Natural killer cell treated with Interleukin-12 subunit alpha and Interleukin-12 subunit beta and Interleukin-15 and Interleukin-18, amount 100 ng/mL, for 72 hours (primary cell): Measurements from ENCODE around the gene RBFOX2. TPM values are rescaled to one million over a fixed set of nuclear protein-coding genes. Genes with fewer than 3 reads are reported as not detected.
"Not testable (repeated sequence)": the region's sequence is repeated elsewhere in the genome, so short reads cannot be mapped to it uniquely, and the experiment has no call there.

Experiments used
- ATAC-seq, 2 donors: fragments of 150-1000 bp; cut with Tn5 transposase in 1 of 2; sonication (Bioruptor Pico), chemical (Tn5 transposase) in 1 of 2; 2 replicates each; pipeline ENCODE4 v1.10.0; 2021
- DNase-seq: peaks from one replicate; pipeline ENCODE4 v3.0.0; 2022; ENCODE audit warnings: low spot score
- H3K27ac Mint-ChIP-seq, 2 donors: 1 replicate in 1 of 2; 2 replicates in 1 of 2; pipeline ENCODE4 v1.8.0; 2022; ENCODE audit warnings: mixed read lengths in 2 of 2, mild to moderate bottlenecking in 1 of 2, moderate library complexity in 1 of 2
- H3K27me3 Mint-ChIP-seq, 2 donors: 1 replicate in 1 of 2; 2 replicates in 1 of 2; pipeline ENCODE4 v1.8.0; 2022; ENCODE audit warnings: mixed read lengths in 2 of 2
- H3K36me3 Mint-ChIP-seq: one replicate; pipeline ENCODE4 v1.8.0; 2022; ENCODE audit warnings: mixed read lengths
- H3K4me1 Mint-ChIP-seq, 2 donors: 1 replicate in 1 of 2; 2 replicates in 1 of 2; pipeline ENCODE4 v1.8.0; 2022; ENCODE audit warnings: low read depth in 2 of 2, mixed read lengths in 2 of 2, mild to moderate bottlenecking in 1 of 2
- H3K4me3 Mint-ChIP-seq: one replicate; pipeline ENCODE4 v1.8.0; 2022; ENCODE audit warnings: mixed read lengths
- H3K9me3 Mint-ChIP-seq: 2 replicates; pipeline ENCODE4 v1.8.0; 2022; ENCODE audit warnings: mixed read lengths
- total RNA-seq, 2 donors: library from RNA; stranded (reverse); gene quantifications; one replicate each; pipeline ENCODE4 v1.2.3, GENCODE V29; 2022

Gene RBFOX2
- total RNA-seq, 2 donors from 2014 or later = 0.71 to 1.8 TPM

- Mint-ChIP-seq H3K36me3 (no peaks in the 10 kb centered on the region), H3K27me3 (peaks cover 23 to 29% of the 10 kb centered on the region in 2 donors), H3K27ac (no peak overlapping the region), H3K4me1 (no peaks in the 10 kb centered on the region), H3K4me3 (no peak overlapping the region), H3K9me3 (no peaks in the 10 kb centered on the region)
- no peak for DNase-seq
- no peak for ATAC-seq
Observed at GRCh38 chr22:36010882-36011281, 17.7 kb downstream of the RBFOX2 start.

- Mint-ChIP-seq H3K4me1 (no peaks in the 10 kb centered on the region), H3K4me3 (no peak overlapping the region), H3K36me3 (no peaks in the 10 kb centered on the region), H3K27me3 (peaks cover 25 to 32% of the 10 kb centered on the region in 2 donors), H3K27ac (no peak overlapping the region), H3K9me3 (no peaks in the 10 kb centered on the region)
- no peak for ATAC-seq
- no peak for DNase-seq
Observed at GRCh38 chr22:36010090-36010489, 18.5 kb downstream of the RBFOX2 start.

DNA sequence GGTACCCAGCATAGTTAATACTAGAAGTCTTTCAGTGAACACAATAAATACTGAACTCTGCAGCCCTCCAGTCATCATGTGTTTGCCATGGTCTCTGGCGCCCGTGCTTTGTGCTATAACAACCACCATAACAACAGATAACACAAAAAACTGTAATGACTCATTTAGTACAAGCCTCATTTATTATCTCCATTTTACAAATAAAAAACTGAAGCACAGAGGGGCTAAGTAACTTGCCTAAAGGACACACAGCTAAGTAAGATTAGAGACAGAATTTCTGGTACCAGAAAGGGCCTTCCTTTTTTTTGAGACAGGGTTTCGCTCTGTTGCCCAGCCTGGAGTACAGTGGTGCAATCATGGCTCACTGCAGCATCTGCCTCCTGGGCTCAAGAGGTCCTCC, 19.5 kb downstream of the RBFOX2 start:
- no peak overlapping the region for H3K4me3 Mint-ChIP-seq
- ATAC-seq (no peak), DNase-seq (no peak)
- H3K36me3 Mint-ChIP-seq = no peaks in the 10 kb centered on the region
- H3K27ac Mint-ChIP-seq = no peak overlapping the region
- peaks cover 29 to 42% of the 10 kb centered on the region in 2 donors for H3K27me3 Mint-ChIP-seq
- no peaks in the 10 kb centered on the region for H3K4me1 Mint-ChIP-seq
- no peaks in the 10 kb centered on the region for H3K9me3 Mint-ChIP-seq

GRCh38 chr22:36008565-36008964, 20.1 kb downstream of the RBFOX2 start:
- Mint-ChIP-seq H3K4me1 (no peaks in the 10 kb centered on the region), H3K36me3 (no peaks in the 10 kb centered on the region), H3K4me3 (no peak overlapping the region), H3K27me3 (peaks cover 31 to 47% of the 10 kb centered on the region in 2 donors), H3K9me3 (no peaks in the 10 kb centered on the region), H3K27ac (no peak overlapping the region)
- DNase-seq = no peak
- ATAC-seq = no peak

GRCh38 chr22:36008131-36008530, 20.5 kb downstream of the RBFOX2 start:
- H3K9me3 Mint-ChIP-seq = no peaks in the 10 kb centered on the region
- H3K27ac Mint-ChIP-seq = no peak overlapping the region
- peaks cover 28 to 50% of the 10 kb centered on the region in 2 donors for H3K27me3 Mint-ChIP-seq
- DNase-seq = no peak
- H3K4me3 Mint-ChIP-seq = no peak overlapping the region
- no peaks in the 10 kb centered on the region for H3K36me3 Mint-ChIP-seq
- no peak for ATAC-seq
- no peaks in the 10 kb centered on the region for H3K4me1 Mint-ChIP-seq

DNA sequence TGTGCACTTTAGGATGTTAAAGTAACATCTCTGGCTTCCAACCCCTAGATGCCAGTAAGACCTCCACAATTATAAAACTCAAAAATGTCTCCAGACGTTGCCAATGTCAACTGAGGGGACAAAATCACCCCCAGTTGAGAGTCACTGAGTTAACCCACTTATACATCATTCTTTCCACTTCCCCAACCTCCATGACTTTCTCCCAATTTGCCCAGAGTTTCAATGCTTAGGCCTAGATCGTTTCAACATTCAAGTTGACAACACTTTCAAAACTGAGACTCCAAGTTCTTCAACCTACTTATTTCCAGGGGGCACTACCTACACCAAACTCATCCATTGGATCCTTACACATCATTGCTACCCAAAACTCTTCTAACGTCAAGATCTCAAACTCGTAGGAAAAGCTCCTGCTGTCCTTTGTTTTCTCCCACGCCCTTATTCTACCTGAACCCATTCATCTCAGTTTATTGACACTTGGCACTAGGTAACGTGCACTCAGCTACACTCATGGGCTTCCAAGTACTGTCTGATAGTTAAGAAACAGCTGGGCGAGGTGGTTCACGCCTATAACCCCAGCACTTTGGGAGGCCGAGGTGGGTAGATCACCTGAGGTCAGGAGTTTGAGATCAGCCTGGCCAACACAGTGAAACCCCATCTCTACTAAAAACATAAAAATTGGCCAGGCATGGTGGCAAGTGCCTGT, 24.5 kb downstream of the RBFOX2 start:
- DNase-seq = no peak
- no peaks in the 10 kb centered on the region for H3K36me3 Mint-ChIP-seq
- no peak overlapping the region for H3K4me3 Mint-ChIP-seq
- H3K27ac Mint-ChIP-seq = no peak overlapping the region
- no peaks in the 10 kb centered on the region for H3K9me3 Mint-ChIP-seq
- H3K27me3 Mint-ChIP-seq = peaks cover 21 to 52% of the 10 kb centered on the region in 2 donors
- no peak for ATAC-seq
- no peaks in the 10 kb centered on the region for H3K4me1 Mint-ChIP-seq

DNA sequence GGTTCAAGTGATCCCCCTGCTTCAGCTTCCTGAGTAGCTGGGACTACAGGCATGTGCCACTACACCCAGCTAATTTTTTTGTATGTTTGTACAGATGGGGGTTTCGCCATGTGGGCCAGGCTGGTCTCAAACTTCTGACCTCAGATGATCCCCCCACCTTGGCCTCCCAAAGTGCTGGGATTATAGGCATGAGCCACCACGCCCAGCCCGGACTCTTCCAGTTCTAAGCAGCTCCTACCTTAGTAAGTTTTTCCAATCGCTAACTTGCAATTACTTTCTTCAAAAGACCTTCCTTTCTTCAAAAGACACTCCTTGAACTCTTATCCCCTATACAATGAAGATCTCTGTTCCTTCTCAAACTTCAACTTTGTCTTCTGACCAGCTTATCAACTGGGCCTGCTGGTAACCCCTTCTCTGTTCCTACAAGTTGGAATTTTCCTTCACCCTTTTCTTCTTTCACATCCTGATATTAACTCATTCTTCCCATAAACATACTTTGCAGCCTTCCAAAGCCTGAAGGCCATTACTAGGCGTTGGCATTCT, 25.8 kb downstream of the RBFOX2 start:
- H3K27ac Mint-ChIP-seq = no peak overlapping the region
- no peaks in the 10 kb centered on the region for H3K4me1 Mint-ChIP-seq
- H3K36me3 Mint-ChIP-seq = no peaks in the 10 kb centered on the region
- H3K4me3 Mint-ChIP-seq = no peak overlapping the region
- H3K27me3 Mint-ChIP-seq = peaks cover 25 to 45% of the 10 kb centered on the region in 2 donors
- DNase-seq = no peak
- no peaks in the 10 kb centered on the region for H3K9me3 Mint-ChIP-seq
- no peak for ATAC-seq

GRCh38 chr22:36002084-36002483, 26.5 kb downstream of the RBFOX2 start:
- H3K36me3 Mint-ChIP-seq = no peaks in the 10 kb centered on the region
- H3K4me3 Mint-ChIP-seq = no peak overlapping the region
- no peaks in the 10 kb centered on the region for H3K9me3 Mint-ChIP-seq
- ATAC-seq (no peak), DNase-seq (no peak)
- no peak overlapping the region for H3K27ac Mint-ChIP-seq
- H3K4me1 Mint-ChIP-seq = no peaks in the 10 kb centered on the region
- peaks cover 29 to 44% of the 10 kb centered on the region in 2 donors for H3K27me3 Mint-ChIP-seq

- no peaks in the 10 kb centered on the region for H3K36me3 Mint-ChIP-seq
- DNase-seq (no peak), ATAC-seq (no peak)
- no peaks in the 10 kb centered on the region for H3K4me1 Mint-ChIP-seq
- no peak overlapping the region for H3K4me3 Mint-ChIP-seq
- no peak overlapping the region for H3K27ac Mint-ChIP-seq
- H3K9me3 Mint-ChIP-seq = no peaks in the 10 kb centered on the region
- peaks cover 19% of the 10 kb centered on the region in 2 donors for H3K27me3 Mint-ChIP-seq
Observed at GRCh38 chr22:35998748-35999147, 29.9 kb downstream of the RBFOX2 start.

GRCh38 chr22:35997438-35997837, 31.2 kb downstream of the RBFOX2 start:
- H3K36me3 Mint-ChIP-seq = no peaks in the 10 kb centered on the region
- H3K9me3 Mint-ChIP-seq = no peaks in the 10 kb centered on the region
- DNase-seq = no peak
- H3K27me3 Mint-ChIP-seq = peaks cover 21 to 24% of the 10 kb centered on the region in 2 donors
- no peak overlapping the region for H3K4me3 Mint-ChIP-seq
- no peaks in the 10 kb centered on the region for H3K4me1 Mint-ChIP-seq
- H3K27ac Mint-ChIP-seq = no peak overlapping the region
- no peak for ATAC-seq

GRCh38 chr22:35996596-35996995, 32.0 kb downstream of the RBFOX2 start:
- DNase-seq = no peak
- H3K36me3 Mint-ChIP-seq = no peaks in the 10 kb centered on the region
- no peak overlapping the region for H3K27ac Mint-ChIP-seq
- H3K4me1 Mint-ChIP-seq = no peaks in the 10 kb centered on the region
- no peak for ATAC-seq
- no peaks in the 10 kb centered on the region for H3K9me3 Mint-ChIP-seq
- H3K27me3 Mint-ChIP-seq = peaks cover 24 to 27% of the 10 kb centered on the region in 2 donors
- no peak overlapping the region for H3K4me3 Mint-ChIP-seq

DNA sequence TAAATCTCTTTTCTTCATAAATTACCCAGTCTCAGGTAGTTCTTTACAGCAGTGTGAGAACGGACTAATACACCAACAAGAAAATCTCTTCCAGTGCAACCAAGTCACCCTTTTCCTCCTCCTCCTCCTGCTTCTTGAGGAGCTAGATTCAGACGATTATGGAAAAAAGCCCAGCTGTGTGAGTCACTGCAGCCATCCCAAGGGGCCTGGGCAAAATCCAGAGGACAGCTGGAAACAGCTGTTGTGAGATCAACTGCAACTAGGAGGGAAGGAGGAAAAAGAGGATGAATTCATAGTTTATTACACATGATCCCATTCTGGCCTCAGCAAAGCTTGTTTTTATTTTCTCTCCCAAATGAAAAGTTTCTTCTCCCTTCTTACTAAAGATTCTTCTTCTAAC, 32.9 kb downstream of the RBFOX2 start:
- peaks cover 20 to 27% of the 10 kb centered on the region in 2 donors for H3K27me3 Mint-ChIP-seq
- H3K27ac Mint-ChIP-seq = no peak overlapping the region
- no peaks in the 10 kb centered on the region for H3K36me3 Mint-ChIP-seq
- H3K4me1 Mint-ChIP-seq = no peaks in the 10 kb centered on the region
- no peaks in the 10 kb centered on the region for H3K9me3 Mint-ChIP-seq
- no peak overlapping the region for H3K4me3 Mint-ChIP-seq
- ATAC-seq (no peak), DNase-seq (no peak)

GRCh38 chr22:35995348-35995747, 33.3 kb downstream of the RBFOX2 start:
- DNase-seq (no peak), ATAC-seq (no peak)
- H3K9me3 Mint-ChIP-seq = no peaks in the 10 kb centered on the region
- H3K27ac Mint-ChIP-seq = no peak overlapping the region
- H3K27me3 Mint-ChIP-seq = peaks cover 16 to 27% of the 10 kb centered on the region in 2 donors
- H3K36me3 Mint-ChIP-seq = no peaks in the 10 kb centered on the region
- no peaks in the 10 kb centered on the region for H3K4me1 Mint-ChIP-seq
- no peak overlapping the region for H3K4me3 Mint-ChIP-seq

DNA sequence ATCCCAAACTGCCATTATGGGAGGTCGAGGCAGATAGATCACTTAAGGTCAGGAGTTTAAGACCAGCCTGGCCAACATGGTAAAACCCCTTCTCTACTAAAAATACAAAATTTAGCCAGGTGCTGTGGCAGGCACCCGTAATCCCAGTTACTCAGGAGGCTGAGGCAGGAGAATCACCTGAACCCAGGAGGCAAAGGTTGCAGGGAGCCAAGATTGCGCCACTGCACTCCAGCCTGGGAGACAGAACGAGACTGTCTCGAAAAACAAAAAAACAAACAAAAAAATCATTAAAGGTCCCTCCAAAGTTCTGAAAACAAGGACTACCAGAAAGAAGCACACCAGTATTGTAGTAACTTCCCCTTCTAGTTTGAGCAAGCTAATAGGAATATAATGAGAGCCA, 34.9 kb downstream of the RBFOX2 start:
- not testable (repeated sequence) for ATAC-seq

More for the DNA sequence above, 34.9 kb downstream of the RBFOX2 start:
- not testable (repeated sequence) for H3K9me3 Mint-ChIP-seq, H3K36me3 Mint-ChIP-seq, H3K27ac Mint-ChIP-seq, H3K4me1 Mint-ChIP-seq, H3K4me3 Mint-ChIP-seq, DNase-seq
- H3K27me3 Mint-ChIP-seq = peaks cover 14 to 27% of the 10 kb centered on the region in 2 donors
